Hematopoietic multipotent progenitor cell treated with erythropoietin and hydrocortisone succinate and interleukin-3 and kit ligand, for 8 days (in vitro differentiated cells): Measurements from ENCODE around the gene TTC21A.
"Not testable (repeated sequence)": the region's sequence is repeated elsewhere in the genome, so short reads cannot be mapped to it uniquely, and the experiment has no call there.

Source experiments
- DNase-seq: peaks from one replicate; pipeline ENCODE4 v3.0.0-alpha.2; 2015

TTC21A gene

DNA sequence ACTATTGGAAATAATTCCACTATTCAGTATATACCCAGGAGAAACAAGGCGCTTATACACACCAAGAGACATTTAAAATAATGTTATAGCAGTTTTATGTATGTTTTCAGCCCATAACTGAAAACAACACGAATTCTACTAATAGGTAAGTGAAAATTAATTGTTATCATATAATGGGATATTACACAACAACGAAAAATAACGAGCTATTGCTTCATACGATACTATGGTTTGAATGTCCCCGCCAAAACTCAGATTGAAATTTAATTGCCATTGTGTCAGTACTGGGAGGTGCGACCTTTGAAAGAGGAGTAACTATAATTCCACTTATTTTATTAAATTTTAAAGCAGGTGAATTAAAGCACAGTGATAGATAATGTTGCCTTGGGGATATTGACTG, 49.9 kb downstream of the TTC21A start:
- no peak for DNase-seq

DNA sequence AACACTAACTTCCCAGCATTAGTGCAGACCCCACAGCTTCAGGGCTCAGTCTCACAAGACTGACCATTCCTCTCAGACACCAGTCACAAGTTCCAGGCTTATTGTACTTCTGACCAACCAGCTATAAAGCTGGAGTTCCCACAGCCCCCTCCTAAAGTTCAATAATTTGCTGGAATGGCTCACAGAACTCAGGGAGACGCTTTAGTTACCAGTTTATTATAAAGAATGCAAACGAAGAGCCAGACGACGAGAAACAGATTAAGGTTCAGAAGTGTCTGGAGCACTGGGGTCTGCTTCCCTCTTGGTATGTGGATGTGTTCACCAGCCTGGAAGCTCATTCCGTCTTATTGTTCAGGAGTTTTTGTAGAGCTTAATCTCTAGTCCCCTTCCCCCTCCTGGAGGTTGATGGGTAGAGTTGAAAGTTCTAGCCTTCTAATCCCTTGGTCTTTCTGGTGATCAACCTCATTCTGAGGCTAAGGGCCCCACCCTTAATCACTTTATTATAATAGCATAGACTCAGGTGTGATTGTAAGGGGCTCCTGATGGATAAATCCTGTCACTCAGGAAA, 50.8 kb downstream of the TTC21A start:
- no peak for DNase-seq

DNA sequence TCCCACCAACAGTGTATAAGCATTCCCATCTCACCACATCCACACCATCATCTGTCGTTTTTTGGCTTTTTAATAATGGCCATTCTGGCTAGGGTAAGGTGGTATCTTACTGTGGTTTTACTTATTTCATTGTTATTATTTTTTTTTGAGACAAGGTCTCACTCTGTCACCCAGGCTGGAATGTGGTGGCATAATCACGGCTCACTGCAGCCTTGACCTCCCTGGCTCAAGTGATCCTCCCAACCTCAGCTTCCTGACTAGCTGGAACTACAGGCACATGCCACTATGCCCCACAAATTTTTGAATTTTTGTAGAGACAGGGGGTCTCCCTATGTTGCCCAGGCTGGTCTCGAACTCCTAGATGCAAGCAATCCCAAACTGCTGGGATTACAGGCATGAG, 56.9 kb downstream of the TTC21A start:
- DNase-seq: no peak

DNA sequence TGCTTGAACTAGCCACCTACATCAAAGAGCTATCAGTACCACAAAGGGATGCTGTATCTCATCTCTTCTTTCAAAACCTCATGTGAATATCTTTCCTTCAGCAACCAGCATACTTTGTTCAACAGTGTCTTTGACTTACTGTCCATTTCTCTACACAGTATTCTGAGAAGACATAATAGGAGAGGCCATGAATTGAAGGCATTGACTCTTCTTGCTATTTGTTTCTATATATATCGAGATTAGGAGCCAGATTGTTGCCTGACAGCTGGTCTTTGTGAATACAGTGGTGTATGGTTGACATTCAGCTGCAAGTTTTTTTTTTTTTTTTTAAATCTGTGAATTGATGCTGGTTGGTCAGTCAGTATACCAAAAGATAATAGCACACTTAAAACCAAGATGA, 58.0 kb downstream of the TTC21A start:
- no peak for DNase-seq

DNA sequence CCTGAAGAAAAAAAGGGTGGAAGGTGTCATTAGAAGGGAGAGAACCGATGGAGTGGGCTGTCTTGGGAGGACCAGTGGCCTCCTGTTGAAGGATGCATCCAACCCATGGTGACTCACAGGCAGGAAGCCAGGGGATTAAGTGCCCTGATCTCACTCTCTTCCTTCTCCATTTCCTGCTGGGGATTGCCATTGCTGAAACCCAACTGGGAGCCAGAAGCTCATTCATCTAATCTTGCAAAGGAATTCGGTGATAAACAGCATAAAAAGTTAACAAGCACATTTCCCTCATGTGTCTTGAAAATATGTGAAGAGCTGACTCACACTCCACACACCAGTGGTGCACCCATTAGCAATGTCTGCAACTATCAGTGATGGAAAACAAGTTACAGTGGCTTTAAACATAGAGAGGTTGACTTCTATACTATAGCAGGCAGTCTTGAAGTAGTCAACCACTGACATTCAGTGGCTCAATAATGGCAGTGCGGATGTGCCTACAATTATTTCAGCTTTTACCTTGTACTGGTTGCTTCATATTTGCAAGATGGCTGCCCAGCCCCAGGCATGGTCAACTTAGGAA, 58.7 kb downstream of the TTC21A start:
- no peak for DNase-seq

DNA sequence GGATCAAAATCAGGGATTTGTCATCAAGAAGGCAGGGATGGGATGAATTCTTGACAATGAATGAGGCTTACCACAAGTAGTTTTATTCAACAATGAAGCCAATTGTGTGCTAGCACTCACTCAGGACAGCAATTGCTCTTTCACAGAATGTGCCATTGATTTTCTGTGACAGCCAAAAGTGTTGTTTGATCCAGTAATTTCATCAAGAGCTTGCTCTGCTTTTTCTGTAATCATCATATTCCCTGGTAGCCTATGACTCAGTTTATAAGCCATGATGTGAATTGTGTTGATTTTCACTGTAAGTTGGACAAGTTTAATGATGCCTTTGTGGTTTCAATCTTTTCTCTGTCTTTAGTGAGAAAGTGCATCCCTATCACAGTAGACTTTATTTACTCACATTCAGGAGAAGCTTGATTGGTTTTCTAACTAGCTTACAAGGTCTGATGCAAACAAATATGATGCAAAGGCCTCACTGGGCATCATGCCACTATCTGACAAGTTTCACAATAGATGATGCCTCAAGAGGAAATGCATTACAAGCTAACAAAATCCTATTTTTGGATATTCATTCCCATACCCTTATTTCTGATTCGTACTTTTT, 59.6 kb downstream of the TTC21A start:
- DNase-seq: peak; percentile 35

DNA sequence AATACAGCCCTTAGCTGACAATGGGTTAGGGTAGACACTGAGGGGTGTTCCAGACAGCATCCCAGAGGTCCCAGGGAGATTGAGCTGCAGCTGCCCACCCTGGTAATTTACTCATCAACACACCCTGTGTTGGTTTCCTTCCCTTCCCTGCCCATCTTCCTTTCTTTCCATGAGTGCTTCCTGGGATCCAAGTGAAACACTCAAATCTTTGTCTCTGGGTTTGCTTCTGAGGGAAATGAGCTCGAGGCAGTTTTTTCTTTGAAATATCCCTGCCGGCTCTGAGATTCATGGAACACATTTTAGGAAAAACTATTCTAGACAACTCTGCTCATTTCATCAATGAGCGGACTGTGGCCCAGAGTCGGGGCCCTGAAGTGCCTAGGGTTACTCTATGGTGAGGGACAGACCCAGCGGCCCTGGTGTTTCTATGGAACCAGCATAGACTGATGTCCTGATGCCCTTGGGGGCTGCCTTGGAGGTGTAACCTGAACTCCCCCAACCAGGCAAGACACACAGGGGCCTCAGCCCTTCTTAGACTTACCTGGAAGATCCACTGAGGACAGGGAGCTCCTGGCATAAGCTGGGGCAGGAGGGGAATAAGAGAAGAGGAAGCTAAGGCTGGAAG, 60.8 kb downstream of the TTC21A start:
- DNase-seq: no peak

DNA sequence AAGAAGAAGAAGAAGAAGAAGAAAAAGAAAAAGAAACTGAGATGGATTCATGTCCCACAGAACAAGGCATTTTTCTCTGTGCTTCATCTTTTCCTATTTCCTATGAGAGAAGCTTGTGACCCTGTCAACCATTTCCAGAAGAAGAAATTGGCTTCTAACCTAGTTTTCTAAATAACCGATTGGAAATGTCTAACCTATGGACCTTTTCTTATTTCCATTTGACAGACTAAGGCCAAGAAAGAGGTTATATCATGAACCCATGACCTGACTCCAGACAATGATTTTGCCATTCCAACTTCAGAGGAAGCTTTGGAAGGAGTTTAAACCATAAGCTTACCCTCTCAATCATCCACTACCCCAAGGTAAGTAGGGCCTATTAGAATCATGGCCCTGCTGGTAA, 62.2 kb downstream of the TTC21A start:
- DNase-seq: no peak

DNA sequence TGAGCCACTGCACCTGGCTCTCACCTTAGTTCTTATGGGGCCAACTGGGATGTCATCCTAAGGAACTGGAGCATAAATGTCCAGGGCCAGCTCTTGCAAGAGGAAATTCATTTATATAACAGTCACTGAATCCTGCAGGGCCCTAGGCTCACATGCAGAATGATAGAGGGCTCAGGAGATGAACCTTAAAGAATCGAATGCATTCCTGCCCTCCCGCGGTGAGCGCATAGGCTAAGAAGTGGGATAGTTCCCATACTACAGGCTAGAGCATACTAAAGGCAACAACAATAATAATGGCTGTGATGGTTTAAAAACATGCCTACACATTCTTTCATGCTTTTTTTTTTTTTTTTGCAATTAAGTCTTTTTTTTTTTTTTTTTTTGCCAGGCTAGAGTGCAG, 63.0 kb downstream of the TTC21A start:
- no peak for DNase-seq

DNA sequence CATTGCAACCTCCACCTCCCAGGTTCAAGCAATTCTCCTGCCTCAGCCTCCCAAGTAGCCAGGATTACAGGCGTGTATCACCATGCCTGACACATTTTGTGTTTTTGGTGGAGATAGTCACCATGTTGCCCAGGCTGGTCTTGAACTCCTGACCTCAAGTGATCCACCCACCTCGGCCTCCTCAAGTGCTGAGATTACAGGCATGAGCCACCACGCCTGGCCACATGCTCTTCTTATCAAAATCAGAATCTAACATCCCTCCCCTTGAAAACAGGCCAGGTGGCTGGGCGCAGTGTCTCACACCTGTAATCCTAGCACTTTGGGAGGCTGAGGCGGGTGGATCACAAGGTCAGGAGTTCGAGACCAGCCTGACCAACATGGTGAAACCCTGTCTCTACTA, 63.4 kb downstream of the TTC21A start:
- not testable (repeated sequence) for DNase-seq

DNA sequence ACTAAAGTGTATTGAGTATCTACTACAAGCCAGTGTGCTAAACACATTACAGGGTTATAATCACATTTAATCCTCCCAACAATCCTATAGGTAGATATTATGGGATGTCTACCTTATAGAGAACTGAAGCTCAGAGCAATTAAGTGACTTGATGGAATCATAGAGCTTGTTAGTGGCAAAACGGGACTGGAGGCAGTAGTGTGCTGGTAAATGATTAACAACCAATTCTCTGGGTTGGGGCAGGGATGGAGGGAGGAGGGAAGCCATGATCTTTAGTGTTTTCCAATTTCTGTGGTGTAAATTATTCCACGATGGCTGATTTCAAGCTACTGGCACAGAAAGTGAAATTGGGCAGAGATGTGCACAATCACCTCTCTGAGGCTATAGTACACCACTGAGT, 64.4 kb downstream of the TTC21A start:
- no peak for DNase-seq

DNA sequence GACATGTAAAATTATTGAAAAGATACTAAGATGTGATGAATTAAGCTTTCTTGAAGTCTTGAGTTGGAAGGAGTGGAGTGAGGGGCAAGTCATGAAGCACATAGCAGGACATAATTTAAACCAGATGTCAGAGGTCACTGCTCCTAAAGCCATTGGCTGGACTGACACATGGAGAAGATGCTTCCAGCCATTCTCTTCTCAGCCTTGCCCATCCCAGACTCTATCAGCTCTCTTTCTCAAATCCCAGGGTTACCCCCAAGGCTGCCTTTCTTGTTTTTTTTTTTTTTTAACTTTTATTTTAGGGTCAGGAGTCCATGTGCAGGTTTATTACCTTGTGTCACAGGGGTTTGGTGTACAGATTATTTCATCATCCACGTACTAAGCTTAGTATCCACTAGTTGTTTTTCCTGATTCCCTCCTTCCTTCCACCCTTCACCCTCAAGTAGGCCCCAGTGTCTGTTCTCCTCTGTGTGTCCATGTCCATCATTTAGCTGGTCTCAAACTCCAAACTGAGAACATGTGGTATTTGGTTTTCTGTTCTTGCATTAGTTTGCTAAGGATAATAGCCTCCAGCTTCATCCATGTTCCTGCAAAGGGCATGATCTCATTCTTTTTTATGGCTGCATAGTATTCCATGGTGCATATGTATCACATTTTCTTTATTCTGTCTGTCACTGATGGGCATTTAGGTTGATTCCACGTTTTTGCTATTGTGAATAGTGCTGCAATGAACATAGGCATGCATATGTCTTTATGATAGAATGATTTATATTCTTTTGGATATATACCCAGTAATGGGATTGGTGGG, 66.0 kb downstream of the TTC21A start:
- DNase-seq: no peak

DNA sequence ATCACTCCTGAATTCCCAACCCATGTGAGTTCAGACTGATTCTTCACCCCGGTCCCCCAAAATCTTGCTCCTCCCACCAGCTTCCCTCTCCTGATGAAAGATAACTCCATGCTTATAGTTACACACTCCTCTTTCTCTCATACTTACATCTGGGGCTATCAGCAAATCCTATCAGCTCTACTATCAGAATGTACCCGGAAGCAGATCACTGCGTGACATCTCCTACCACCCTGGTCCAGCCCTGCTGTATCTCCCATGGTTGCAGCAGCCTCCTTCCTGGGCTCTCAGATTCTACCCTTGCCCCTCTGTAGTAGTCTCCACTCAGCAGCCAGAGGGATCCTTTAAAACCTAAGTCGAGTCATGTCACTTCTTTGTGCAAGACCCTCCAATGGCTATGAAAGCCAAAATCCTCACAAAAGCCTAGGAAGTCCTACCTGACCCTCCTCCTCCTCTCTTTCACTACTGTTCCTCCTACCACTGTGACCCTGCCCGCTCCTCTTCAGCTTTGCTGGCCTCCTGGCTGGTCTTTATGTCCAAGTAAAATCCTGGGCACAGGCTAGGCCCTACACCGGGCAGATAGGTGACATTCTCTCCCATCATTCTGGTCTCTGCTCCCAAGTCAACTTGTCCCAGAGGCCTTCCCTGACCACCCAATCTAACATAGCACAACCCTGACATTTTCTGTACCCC, 68.7 kb downstream of the TTC21A start:
- DNase-seq: no peak

DNA sequence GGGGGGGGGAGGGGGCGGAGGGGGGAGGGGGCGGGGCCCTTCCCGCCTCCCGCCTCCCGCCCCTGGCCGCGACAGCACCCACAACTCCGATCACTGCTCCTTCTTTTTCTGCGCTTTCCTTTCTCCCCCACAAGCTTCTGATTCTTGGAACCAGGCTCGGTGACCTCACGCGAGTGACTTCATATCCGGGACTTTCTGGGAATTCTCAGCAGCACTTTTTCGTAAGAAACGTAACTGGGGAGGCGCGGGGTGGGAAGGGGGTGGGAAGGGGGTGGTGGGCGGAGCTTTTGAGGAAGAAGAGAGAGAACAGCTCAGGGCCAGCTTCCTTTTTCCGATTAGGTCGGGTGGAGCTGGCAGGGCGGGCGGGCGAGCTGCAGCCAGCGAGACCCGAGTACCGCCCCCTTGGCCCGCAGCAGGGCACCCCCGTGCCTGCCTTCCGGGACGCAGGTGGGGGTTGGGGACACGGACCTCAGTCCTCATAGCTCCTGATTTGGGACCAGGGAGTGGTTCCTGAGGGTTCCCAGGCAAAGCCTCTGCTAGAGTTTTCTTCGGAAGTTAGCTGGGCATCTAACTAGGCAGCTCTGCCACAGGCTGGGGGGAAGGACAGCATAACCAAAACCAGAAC, 70.3 kb downstream of the TTC21A start:
- DNase-seq: peak; percentile 93

DNA sequence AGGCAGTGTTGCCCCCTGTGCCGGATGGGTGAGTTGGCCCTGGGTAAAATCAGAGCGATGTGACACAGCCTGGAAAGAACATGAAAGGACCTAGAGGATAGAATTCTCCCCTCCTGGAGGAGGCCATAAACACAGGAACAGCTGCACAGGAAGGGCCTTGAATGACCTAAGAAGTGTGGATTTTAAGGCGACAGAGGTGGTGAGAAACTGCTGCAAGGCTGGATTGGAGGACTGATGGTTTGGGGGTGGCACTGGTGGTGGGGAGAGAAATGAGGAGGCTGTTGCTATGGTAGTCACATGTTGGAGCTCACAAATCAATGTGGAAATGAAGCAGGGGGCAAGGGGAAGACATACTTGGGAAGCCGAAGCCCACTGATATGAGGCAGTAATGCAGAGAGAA, 71.1 kb downstream of the TTC21A start:
- DNase-seq: no peak

DNA sequence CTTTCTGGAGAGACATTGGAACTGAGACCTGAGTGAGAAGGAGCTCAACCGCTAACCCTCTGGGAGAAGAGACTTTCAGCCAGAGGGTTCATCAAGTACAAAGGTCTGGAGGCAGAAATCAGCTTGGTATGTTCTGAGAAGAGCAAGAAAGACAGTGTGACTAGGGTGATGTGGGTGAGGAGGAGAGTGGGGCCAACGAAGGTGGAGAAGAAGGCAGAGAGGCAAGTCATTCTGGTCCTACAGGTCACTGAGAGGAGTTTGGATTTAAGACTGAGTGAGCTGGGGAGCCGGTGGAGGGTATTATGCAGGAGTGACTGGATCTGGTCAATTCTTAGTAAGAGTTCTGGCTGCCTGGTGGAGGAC, 72.7 kb downstream of the TTC21A start:
- no peak for DNase-seq

DNA sequence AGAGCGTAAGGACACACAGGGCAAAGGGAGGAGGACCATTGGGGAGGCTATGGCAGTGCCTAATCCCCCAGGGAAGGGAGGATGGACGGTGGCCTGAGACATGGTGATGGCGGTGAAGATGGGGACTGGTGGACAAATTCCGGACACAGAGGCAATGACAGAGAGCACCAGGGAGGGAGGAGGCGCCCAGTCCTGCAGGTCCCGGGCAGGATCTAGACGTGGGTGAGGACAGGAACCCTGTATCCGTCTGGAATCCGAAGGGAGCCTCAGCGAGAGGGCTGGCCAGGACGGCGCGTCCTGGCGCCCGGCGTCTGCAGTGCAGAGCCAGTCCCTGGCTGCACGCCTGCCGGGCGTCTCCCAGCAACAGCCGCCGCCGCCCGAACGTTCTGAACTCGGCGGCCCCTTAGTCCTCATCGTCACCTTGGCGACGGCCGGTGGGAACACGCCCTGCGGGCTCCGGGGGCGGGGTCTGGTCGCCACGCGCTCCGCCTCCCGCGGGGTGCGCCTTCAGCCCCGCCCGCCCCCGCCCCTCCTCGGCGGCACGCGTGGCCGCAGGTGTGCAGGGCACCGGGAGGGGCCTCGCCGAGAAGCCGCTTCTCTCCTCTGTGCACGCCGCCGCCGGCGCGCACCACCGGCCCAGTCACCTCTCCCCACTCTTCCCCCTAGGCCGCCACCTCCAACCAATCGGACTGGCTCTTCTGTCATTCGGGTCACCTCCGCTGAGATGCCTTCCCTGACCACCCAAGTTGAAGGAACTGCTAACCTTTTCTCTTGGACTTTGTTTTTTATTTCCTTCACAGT, 73.3 kb downstream of the TTC21A start:
- DNase-seq: peak; percentile 92

DNA sequence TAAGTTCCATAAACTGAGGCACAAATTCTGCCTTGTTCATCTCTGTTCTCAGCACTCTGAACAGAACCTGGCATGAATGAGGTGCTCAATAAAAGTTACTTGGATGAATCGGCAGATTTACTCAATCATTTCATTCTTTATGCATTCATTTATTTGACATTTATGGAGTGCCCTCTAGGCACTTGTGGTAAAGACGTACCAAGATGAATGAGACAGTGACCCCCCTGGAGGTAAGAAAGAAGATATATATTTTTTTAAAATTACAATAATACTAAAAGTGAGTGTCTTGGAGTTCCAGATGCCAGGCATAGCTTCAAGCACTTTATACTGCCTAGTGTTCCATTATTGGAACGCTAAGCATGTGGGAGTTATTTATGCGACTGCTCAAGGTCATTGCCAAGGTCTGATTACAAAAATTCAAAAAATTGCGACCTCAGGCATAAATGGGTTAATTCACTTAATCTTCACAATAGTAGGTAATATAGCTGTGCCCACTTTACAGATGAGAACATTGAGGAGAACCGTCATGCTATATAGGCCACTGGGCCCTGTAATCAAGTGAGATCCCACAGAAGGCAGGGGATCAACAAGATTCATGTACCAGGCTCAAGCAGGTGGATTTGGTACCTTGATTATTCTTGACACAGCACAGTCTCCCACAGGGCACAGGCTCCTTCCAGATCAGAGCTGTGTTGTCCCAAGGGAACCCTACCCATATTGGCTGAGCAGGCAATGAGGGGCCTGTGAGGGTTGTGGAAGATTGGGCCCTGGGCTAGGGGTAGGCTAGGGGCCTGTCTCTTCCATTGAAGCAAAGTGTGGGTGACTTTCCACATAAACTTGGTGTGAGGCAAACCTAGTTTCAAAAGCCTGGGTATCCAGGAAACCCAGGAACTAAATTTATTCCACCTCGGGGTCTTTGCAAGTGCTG, 74.2 kb downstream of the TTC21A start:
- peak; percentile 38 for DNase-seq

DNA sequence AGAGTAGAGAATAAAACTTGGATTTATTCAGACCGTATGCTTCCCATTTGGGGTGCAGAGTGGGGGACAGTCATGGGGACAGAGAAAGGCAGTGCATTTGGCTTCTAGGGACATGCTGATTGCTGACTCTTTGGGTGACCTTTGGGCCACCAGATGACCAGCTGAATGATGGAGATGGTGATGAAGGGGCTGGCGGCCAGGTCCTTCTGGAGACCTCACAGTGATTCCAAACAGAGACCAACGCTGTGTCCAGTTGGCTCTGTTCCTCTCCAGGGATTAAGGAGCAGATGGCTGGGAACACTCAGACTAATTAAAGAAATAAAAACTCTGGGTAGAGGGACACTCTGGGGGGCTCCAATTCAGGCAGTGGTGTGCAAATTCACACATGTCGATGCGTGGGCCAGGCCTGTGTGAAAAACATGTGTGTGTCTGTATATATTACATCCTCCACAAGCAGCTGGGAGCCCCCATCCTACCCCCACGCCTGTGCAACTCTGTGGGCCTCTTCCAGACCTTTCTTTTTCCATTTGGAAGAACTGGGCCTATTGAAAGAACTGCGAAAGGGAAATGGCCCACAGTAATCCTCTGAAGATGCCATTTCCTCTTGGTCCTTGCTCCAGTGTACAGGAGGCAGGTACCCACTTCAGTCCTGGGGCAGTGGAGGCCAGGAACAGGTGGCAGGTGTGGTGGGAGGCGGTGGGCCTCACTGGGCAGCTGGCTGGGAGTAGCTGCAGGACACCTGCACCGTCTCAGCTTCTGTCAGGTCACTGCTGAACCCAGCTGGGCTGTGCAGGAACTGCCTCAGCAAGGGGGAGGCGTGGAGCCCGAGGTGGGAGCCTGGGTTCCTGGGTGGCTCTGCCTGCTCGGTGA, 76.0 kb downstream of the TTC21A start:
- no peak for DNase-seq
